ENCODE data around the gene EDAR.
A peak's percentile ranks its signal among the peaks of the same experiment; 100 is the strongest.

EDAR gene

GRCh38 chr2:108938077-108938710 lies 50.8 kb downstream of the EDAR start:
- no peak for DNase-seq

GRCh38 chr2:108937367-108938017 lies 51.5 kb downstream of the EDAR start:
- DNase-seq, result no peak

DNA sequence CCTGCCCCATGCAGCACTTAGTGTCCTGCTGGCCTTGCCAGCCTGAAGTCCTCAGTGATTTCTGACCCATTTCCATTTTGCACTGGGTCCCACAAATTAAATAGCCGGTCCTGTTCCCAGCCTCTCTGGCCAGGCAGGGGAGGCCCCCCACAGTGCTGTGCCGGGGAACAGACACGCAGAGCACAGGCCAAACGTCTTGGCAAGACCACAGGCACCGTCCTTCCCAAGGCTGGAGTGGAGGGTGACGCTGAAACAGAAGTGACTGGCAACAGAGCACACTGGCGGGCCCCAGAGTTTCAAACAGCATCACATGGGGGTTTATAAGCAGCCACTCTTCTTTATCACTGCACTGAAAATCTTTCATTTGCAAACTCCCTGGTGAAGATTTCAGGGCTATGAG lies 52.2 kb downstream of the EDAR start:
- no peak for DNase-seq

DNA sequence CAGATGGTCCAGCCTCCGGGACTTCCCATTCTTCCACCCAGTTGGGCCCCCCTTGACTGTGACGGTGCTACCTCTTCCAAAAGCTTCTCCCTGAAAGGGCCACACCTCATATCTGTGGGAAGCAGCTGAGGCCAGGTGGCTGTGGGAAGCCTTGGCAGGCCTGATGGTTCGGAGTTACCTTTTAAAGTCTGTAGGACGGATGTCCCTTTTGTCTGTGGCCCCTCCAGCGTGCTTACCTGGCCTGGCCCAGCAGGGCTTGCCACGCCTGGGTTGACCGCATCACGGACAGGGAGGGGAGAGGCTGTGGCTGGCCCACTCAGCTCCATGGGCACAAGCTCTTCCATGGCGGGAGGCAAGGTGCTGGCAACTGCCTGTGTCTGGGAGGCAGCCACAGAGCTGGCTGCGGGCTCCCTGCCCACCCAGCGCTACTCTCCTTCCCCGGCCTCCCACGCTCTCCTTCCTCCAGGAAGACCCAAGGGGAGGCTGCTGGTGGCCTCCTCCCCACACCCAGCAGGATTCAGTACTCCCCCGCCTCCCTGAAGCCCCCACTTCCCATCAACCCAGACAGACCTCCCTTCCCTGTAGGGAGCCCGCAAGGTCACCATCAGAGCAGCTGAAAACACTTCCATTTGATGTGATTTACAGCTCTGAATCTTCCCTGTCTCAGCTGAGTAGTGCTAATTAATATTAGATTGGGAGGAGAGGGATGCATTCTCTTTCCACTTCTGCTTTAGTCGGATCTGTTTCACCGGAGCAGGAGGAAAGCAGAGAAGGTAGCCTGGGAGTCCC lies 52.8 kb downstream of the EDAR start:
- DNase-seq, result no peak

DNA sequence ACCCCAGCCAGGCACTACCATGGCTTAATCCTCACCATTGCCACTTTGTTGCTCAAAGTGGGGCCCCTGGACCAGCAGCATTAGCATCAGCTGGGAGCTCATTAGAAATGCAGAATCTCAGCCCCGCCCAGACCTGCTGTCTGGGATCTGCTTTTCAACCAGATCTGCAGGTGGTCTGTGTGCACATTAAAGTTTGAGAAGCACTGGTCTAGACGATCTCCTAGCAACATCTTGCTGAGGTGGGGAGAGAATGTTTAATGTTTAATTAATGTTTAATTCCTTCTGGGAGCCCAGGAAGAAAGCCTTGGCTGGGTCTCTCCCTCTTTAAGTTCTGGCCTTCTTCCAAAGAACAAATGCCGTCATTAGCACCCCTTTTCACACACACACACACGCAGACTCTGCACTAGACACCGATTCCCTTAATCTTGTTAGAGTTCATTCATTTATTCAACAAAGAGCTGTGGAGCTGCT lies 53.7 kb downstream of the EDAR start:
- DNase-seq, result no peak

DNA sequence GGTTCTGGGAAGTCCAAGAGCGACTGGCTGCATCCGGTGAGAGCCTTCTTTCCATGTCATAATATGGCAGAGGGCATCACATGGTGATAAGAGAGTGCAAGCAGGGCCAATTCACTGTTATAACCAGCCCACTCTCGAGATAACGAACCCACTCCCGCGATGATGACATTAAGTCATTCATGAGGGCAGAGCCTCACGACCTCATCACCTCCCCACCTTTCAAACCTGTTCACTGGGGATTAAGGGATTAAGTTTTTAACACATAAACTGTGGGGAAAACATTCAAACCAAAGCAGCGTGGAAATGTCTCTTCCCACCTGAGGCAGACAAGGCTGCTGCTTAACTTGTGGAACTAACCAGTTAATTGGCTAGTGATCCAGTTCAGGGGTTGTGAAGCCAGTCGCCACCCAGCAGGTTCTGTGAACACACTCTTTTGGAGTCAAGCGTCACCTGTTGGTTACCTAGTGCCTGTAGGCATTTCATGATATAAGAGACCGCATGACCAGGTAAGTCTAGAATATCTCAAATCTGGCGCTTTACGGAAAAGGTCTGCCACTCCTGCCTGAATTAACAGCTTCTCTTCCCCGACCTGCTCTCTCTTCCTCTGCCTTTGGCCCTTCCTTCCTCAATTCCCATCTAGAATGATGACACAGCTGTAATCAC lies 54.3 kb downstream of the EDAR start:
- DNase-seq, result no peak

- no peak for DNase-seq
These were observed 54.9 kb downstream of the EDAR start for GRCh38 chr2:108934151-108934550.

- DNase-seq, result no peak
These were observed 55.3 kb downstream of the EDAR start for GRCh38 chr2:108933691-108934117.

DNA sequence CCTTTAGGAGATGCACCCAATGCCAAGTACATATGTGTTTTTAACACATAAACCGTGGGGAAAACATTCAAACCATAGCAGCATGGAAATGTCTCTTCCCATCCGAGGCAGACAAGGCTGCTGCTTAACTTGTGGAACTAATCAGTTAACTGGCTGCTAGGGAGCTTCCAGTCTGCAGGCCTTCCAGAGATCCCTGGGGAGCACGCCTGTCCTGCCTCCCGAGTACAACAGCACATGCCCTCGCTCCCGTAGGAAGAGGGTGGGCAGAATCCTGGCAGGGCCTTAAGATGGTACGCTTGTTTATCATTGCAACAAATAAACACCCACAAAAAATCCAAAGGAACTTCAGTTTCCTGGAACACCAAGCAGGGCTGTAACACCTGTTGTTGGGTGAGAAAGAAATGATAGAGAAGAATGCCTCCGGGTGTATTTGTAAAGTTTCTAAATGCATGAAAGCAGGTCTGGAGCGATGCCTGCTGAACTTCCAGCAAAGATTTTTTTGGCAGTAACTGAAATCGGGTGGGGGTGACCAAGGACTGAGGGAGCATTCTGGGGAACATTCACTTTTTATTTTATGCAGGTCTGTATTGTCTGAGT lies 56.2 kb downstream of the EDAR start:
- no peak for DNase-seq

DNA sequence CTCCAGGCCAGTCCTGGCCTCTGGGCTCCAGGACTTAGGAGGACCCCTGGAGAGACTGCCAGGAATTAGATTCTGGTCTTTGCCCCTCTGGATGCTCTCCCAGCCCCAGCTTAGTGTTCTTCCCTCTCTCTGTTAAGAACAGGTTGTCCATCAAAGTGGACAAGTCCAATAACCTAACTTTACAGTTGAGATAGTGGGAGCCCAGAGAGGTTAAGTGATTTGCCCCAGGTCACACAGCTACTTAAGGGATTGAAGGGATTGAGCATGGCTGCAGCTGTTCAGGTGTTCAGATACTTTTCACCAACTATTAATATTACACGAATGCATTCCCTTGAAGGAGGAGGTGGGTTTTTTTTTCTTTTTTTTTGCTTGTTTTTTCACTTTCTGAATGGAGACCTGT lies 57.6 kb downstream of the EDAR start:
- DNase-seq, result no peak

DNA sequence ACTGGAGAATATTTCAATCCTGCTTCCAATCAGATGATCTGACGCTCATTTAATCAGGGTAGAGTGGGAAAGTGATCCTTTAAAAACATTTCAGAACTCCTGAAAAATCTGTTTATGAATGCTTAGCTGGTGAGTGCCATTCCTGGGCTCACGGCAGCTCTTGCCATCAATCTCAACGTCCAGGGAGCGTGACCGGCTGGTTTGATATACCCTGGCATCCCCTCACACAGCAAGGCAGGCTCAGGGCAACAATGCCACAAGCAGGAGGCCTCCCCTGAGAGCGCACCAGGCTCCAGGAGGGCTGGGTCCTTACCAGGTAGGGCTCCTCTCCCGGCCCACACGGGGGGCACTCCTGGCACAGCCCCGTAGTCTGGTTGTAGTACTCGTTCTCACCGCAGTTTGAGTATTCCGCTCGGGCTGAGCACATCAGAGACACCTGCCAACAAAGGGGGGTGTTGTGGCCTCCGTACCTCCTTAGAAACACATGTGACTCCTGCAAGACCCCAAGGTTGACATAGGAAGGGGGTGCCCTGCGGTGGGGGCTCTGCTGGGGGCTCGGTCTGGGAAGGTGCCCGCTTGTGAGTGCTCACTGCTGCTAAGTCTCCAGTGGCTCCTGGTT lies 59.1 kb downstream of the EDAR start:
- no peak for DNase-seq

GRCh38 chr2:108928660-108929377 lies 60.2 kb downstream of the EDAR start:
- DNase-seq, result no peak

DNA sequence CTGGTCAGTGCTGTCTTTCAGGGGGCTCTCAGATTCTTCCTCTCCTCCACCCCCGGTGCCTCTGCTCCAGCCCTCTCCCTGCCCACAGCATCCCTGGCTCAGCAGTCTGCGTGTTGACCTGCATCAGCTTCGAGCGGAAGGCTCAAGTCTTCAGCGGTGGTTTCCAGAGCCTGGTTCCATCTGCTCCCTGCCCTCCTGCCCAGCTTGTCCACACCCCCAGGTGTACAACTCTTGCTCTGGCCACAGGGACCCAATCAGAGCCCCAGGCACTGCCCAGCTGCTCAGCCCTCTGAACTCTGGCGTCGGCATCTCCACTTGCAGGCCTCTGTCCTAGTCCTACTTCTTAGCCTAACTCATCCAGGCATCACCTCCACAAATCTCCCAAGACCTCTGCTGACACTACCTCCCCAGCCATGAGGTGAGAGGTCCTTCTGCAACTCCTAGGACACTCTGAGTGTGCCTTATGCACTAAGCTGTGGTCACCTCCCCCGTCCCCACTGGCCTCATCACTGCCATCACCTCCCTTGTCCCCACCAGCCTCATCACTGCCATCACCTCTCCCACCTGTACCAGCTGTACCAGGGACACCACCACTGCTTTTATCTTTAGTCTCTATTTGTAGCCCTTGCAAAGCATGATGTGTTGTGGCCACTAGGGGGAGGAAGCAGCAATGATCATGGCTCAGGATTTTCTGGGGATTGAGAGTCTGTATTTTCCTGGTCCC lies 60.9 kb downstream of the EDAR start:
- peak; percentile 27 for DNase-seq

- no peak for DNase-seq
These were observed 61.6 kb downstream of the EDAR start for GRCh38 chr2:108927405-108927804.

- DNase-seq, result no peak
These were observed 62.2 kb downstream of the EDAR start for GRCh38 chr2:108926561-108927380.

- DNase-seq, result no peak
These were observed 63.3 kb downstream of the EDAR start for GRCh38 chr2:108925735-108926134.

- no peak for DNase-seq
These were observed 63.7 kb downstream of the EDAR start for GRCh38 chr2:108925286-108925685.

GRCh38 chr2:108924580-108925251 lies 64.3 kb downstream of the EDAR start:
- DNase-seq, result no peak

GRCh38 chr2:108923736-108924579 lies 65.1 kb downstream of the EDAR start:
- no peak for DNase-seq

All from NCI-H526 treated with DMSO at 0.1 percent for 48 hours (cell line).